PFSK-1 (cell line): ENCODE measurements around the gene TGFBR3L.
A peak's percentile ranks its signal among the peaks of the same experiment; 100 is the strongest.

ENCODE experiments used
- FOXP2 ChIP-seq: optimal IDR thresholded peaks from 2 replicates; pipeline ENCODE3; 2011; ENCODE audit warnings: borderline replicate concordance, control low read depth, inconsistent platforms; ENCODE audit not compliant: insufficient read depth; ENCODE audit errors: extremely low read length, extremely low read depth
- POLR2AphosphoS5 ChIP-seq: IDR thresholded peaks from 2 replicates; pipeline ENCODE4 v1.6.1; 2012; ENCODE audit warnings: low read depth, mild to moderate bottlenecking, control low read depth, low read length, moderate library complexity
- REST ChIP-seq, 2 experiments: IDR thresholded peaks; 2 replicates each; pipeline versions ENCODE4 v1.6.1 to v1.8.0; 2011 to 2012; ENCODE audit warnings: low read depth in 2 of 2, low read length in 2 of 2, control low read depth in 1 of 2, inconsistent platforms in 1 of 2, mild to moderate bottlenecking in 1 of 2, moderate library complexity in 1 of 2; ENCODE audit not compliant: insufficient read depth in 1 of 2
- SIN3A ChIP-seq: IDR thresholded peaks from 2 replicates; pipeline ENCODE4 v1.6.1; 2012; ENCODE audit warnings: mild to moderate bottlenecking, low read length, moderate library complexity, borderline replicate concordance; ENCODE audit not compliant: insufficient read depth
- TAF1 ChIP-seq: IDR thresholded peaks from 2 replicates; pipeline ENCODE4 v1.6.1; 2012; ENCODE audit warnings: low read length, control low read depth, borderline replicate concordance; ENCODE audit not compliant: insufficient read depth

The TGFBR3L gene

GRCh38 chr19:7903244-7904073, 11.2 kb upstream of the TGFBR3L start, which contains the start of gene MAP2K7:
Gene MAP2K7, plus strand, starts transcription at chr19:7903877. Its CDS starts 68 bp downstream, at chr19:7903945.
- TF ChIP-seq FOXP2: no peak
- peak; percentile 98 for TF ChIP-seq TAF1
- TF ChIP-seq REST (IDR thresholded peaks at IDR 0.05; ENCODE audit: insufficient read depth in 1 of 2, low read depth in 2 of 2, low read length in 2 of 2): peak; percentile 53 to 68; a peak in 3 of 4 replicates
- TF ChIP-seq SIN3A: 0 out of 2 replicates have a peak, but pooled peaks have one; percentile 62
- peak; percentile 99 for TF ChIP-seq POLR2AphosphoS5

- TF ChIP-seq REST (IDR thresholded peaks at IDR 0.05; ENCODE audit: insufficient read depth in 1 of 2, low read depth in 2 of 2, low read length in 2 of 2) (no peak), TAF1 (no peak), POLR2AphosphoS5 (0 out of 2 replicates have a peak, but pooled peaks have one; percentile 3), FOXP2 (no peak)
Observed at GRCh38 chr19:7904074-7905020, 10.3 kb upstream of the TGFBR3L start.

- TF ChIP-seq POLR2AphosphoS5 (no peak), FOXP2 (no peak), REST (IDR thresholded peaks at IDR 0.05; ENCODE audit: insufficient read depth in 1 of 2, low read depth in 2 of 2, low read length in 2 of 2) (no peak), SIN3A (no peak), TAF1 (no peak)
Observed at GRCh38 chr19:7905268-7905667, 9.4 kb upstream of the TGFBR3L start.

GRCh38 chr19:7905859-7906258, 8.8 kb upstream of the TGFBR3L start:
- TF ChIP-seq REST (IDR thresholded peaks at IDR 0.05; ENCODE audit: insufficient read depth in 1 of 2, low read depth in 2 of 2, low read length in 2 of 2) (no peak), SIN3A (no peak), FOXP2 (no peak)
